DMS114 treated with DMSO at 0.1 percent for 48 hours (cell line): ENCODE data around the gene CFAP20DC.

Experiments
- DNase-seq: peaks from one replicate; lab custom pipeline; 2025; ENCODE audit not compliant: unreplicated experiment; lab: John Stamatoyannopoulos, UW

CFAP20DC gene

GRCh38 chr3:59027607-59028006 is 22.2 kb downstream of the CFAP20DC start:
- no peak for DNase-seq

DNA sequence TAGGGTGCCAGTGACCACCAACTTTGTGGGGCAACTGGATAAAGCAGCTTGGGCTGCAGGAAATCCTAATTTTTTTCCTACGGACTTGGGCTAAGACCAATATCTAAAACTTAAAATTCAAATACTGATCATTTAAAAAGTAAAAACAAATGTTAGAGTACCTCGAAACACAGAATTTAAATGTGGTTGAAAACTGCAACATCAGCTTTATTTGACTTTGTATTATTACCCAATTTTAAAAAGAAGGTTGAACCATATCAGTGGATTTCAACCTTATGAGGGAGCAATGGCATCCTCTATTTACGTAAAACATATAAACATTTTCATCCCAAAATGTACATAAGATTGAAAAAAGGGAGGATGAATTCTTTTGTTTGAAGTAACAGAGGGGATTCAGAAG is 26.2 kb downstream of the CFAP20DC start:
- DNase-seq, result no peak

DNA sequence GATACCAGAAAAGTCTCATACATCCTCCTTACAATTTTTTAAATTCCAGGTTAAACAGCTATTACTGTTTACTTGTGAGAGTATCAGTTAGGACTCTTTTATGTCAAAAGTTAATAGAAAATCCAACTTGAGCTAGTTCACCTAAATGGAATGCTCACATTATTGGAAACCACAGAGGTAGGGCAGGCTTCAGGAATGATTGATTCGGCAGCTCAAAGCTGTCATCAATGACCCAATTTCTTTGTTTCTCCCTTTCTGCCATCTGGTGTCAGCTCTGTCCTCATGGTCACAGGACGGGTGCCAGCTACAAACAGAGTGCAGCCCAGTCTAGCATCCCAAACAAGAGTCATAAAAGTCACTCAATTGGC is 32.2 kb downstream of the CFAP20DC start:
- DNase-seq, result no peak

DNA sequence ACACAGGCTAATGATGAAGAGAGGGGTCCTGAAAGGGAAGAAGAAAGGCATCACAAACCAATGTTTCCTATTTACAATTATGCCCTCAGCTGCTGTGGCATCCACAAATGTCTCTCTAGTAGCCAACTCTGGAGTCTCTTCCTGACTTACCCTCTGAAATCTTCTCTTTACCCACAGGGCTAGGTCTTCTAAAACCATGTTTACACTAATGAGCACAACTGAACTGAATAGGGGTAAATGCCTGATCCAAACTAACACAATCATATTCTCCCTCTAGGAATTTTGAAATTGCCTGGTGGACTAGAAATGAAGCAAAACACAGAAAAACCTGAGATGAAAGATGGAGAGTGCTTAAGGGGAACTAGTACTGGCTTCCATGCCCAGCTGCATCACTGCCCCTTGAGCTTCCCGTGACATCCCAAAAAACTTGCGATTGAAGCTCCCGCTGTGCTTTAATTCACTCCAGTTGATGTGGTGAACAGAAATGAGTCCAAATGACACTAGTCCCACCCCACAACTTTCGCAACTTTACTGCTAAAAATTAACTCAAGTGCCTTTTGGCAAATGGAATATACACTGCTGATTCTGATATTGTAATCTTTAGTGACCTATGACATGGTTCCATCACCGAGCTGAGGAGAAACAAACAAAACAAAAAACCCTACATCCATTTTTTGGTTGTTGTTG is 32.8 kb downstream of the CFAP20DC start:
- no peak for DNase-seq

DNA sequence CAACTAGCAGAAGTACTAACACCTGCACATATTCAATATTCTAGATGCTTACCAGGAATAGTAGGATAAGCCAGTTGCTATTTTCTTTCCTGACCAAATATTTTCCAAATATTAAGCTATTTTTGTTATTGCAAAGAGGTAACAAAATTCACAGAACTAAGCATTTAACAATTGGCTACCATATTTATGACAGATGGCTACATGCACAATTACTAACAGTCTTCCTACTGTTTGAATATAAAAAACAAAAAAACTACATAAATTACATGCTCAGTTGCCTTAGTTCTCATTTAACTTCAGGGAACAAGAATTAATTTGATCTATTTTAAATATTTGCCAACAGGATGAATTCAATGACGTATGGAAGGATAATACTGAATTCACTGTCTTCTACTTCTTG is 36.2 kb downstream of the CFAP20DC start:
- no peak for DNase-seq

DNA sequence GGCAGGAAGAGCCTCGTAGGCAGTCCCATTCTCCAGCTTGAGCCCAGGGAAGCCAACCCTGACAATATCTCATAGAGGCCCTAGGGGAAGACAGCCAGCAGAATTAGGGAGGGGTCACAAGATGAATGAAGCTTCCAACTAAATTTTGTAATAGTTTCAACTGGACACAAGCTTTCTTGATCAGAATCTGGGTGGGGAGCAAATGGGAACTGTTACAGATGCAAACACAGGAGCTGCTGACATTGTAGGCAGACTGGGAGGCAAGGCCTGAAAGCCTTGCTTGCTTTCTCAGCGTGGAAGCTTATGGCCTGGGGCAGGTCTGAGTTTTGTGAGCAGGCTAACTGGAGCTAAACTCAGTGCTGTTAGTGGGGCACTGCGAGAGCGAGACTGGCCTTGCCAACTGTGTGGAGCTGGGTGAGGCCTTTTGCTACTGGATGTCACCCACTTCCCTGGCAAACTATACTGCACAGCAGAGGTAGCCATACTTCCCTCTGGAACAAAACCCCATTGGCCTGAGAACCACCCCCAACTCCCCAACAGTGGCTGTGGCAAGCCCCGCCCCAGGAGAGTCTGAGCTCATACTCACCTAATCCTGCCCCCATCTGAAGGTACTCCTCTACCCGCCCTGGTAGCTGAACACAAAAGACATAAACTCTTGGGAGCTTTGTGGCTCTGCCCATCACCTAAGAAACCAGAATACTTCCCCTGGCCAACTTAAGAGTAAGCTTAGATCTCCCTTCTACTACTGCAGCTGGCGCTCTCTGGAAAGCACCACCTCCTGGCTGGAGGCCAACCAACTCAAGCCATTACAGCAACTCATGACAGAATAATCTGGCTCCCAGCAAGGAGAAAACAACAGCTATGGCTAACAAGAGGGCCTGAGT is 42.9 kb downstream of the CFAP20DC start:
- DNase-seq, result no peak

- DNase-seq, result no peak
These were observed 48.1 kb downstream of the CFAP20DC start for GRCh38 chr3:59001675-59002074.

GRCh38 chr3:58999774-59000160 is 50.1 kb downstream of the CFAP20DC start:
- DNase-seq, result no peak

- no peak for DNase-seq
These were observed 50.6 kb downstream of the CFAP20DC start for GRCh38 chr3:58999134-58999773.

DNA sequence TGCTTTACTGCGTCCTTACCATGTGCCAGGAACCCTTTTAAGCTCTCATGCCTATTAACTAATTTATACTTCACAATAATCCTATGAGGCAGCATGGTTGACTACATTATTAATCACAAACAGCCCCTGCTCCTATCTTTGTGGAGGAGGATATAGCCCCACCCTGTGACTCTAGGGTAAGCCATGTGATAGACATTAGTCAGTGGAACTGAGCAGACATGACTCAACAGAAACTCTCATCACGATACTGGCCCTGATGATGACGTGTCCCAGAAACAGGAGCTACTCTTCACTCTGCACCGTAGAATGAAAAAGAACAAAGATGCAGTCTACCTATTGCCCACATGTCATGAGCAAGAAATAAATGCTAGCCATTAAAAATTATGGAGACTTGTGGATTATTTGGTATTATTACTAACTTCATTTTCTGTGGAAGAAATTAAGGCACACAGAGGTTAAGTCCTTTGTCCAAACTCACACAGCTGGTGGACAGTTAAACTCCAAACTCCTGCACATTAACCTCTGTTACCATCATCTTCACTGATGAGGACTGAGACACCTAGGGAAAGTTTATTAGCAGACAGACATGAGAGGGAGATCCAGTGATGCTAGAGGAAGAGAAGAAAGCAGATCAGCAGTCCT is 51.2 kb downstream of the CFAP20DC start:
- no peak for DNase-seq

- no peak for DNase-seq
These were observed 53.1 kb downstream of the CFAP20DC start for GRCh38 chr3:58996730-58997129.

DNA sequence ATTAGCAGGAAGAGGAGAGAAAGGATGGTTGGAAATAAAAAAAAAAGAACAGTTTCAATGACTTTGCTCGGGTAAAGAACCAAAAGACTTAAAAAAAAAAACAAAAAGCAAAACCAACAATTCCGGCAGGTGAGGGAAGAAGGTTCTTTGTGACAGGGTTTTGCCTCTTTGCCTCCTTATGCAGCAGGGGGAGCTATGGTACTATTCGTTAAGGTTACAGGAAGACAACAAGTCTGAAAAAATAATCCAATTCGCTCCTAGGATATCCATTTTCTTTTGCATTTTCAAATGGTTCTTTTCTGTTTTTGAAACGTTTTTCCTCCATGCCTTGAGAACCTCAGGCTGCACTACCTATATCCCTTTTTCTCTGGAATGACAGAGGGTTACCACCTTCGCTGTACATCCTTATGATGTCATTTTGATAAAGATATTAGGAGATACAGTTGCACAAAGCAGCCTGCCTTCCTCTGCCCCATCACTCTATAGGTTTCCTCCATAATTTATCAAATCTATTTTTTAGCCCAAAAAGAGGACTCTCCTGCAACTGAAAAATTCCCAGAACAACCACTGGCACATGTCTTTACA is 55.0 kb downstream of the CFAP20DC start:
- DNase-seq, result peak; percentile 49

- no peak for DNase-seq
These were observed 56.3 kb downstream of the CFAP20DC start for GRCh38 chr3:58993547-58993946.

DNA sequence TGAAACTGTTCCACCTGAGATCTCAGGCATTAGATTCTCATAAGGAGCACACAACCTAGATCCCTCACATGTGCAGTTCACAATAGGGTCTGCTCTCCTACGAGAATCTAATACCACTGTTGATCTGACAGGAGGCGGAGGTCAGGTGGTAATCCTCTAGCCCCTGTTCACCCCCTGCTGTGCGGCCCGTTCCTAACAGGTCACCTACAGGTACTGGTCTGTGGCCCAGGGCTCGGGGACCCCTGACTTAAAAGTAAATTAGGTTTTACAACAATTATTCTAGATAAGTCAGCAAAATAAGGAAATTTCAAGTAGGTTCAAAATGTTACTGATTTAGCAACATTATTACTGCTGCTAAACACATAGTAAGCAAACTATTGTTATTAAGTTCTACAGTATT is 58.2 kb downstream of the CFAP20DC start:
- DNase-seq, result no peak

DNA sequence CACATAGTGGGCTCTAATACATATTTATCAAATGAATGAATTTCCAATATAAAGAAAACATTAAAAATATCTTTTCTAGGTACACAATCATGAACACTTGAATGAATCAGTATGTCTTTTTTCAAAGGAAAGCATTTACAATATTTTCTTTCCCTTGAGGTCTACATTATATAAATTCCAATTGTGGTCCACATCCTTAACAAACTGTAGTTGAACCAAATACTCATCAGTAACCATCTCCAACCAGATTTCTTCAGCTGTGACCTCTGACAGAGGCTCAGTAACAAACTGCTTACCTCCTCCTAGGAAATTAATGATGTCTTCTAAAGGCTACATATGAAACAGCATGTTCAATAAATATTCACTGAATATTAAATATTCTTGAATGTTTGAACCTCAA is 58.8 kb downstream of the CFAP20DC start:
- DNase-seq, result no peak

GRCh38 chr3:58989955-58990354 is 59.9 kb downstream of the CFAP20DC start:
- no peak for DNase-seq

DNA sequence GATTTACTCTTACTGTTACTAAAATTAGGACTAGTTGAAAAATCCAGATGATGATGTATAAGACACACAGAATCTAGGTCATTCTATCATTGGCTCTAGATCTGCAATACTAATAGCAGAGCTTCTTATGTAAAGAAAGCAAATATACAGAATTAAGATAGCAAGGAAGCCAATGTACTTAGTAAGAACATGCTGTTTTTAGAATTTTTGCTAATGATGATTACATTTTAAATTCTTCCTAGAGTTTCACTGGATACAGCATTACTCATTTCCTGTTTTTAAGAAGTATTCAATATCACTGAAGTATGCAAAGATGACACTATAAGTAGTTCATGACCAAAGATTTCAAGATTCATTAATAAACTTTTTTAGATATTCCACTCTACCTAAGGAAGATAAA is 60.7 kb downstream of the CFAP20DC start:
- DNase-seq, result no peak

DNA sequence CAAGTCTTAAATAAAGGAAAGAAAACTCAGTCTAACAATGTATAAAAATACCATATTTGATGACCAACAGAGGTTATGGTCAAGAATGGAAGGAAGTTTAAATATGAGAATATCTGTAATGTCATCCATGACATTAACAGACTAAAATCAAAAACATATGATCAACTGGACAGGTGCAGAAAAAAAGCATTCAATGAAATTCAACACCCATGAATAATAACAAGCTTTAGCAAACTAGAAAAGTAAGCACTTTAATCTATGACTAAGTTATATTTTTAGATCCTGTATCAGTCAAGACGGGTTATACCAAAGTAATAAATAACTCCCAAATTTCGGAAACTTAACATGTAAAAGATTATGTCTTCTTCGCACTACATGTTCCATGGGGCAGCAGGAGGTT is 61.8 kb downstream of the CFAP20DC start:
- no peak for DNase-seq

- no peak for DNase-seq
These were observed 63.2 kb downstream of the CFAP20DC start for GRCh38 chr3:58986654-58987053.

DNA sequence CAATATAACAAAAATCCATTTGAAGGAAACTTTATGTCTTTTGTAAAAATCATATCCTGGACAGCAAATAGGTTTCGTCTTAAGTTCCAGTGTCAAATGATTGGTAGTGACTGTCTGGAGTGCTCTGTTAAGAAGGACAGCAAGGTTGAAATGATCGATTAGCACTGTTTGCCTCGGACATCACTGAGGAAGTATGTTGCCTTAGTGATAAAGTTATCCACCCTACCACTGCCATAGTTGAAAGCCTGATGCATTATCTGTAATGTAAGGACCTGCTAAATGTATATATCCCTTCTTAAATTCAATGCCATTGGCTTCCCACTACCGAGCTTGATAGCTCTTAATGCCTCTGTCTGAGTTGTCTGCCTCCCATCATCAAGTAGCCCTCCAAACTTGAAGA is 70.0 kb downstream of the CFAP20DC start:
- DNase-seq, result no peak

DNA sequence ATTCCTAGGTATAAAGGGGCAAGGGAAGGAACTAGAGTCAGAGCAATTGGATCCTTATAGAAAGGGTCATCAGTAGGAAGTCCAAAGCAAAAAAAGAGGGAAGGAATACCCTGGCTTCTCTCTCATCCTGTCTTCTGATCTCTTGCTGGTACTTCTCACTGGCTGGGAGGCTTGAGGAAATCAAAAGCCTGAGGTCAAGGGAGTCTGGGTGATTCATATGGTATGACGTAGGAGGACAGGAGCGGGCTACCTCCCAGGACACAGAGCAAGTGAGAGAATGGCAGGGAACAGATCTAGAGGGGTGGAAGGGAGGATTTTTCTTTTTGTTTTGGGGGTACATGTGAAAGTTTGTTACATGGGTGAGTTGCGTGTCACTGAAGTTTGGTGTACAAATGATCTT is 76.0 kb downstream of the CFAP20DC start:
- DNase-seq, result no peak
